ENCODE data around the gene SRRM5.

Gene SRRM5

GRCh38 chr19:43591904-43592772 is 19.8 kb upstream of the SRRM5 start:
- DNase-seq (ENCODE audit: low read depth) = no peak
- TF ChIP-seq CTCF (IDR thresholded peaks at IDR 0.05; ENCODE audit: low read length, missing control alignments) = no peak
- H3K4me3 ChIP-seq (replicated peaks; ENCODE audit: low read depth, low read length) = no peak overlapping the region

- no peak for DNase-seq (ENCODE audit: low read depth)
- no peak overlapping the region for H3K4me3 ChIP-seq (replicated peaks; ENCODE audit: low read depth, low read length)
- no peak for TF ChIP-seq CTCF (IDR thresholded peaks at IDR 0.05; ENCODE audit: low read length, missing control alignments)
Observed at GRCh38 chr19:43592800-43593350, 19.0 kb upstream of the SRRM5 start.

GRCh38 chr19:43594081-43594697 is 17.7 kb upstream of the SRRM5 start:
- TF ChIP-seq CTCF (IDR thresholded peaks at IDR 0.05; ENCODE audit: low read length, missing control alignments) = no peak
- peak overlapping the region; percentile 84 for H3K4me3 ChIP-seq (replicated peaks; ENCODE audit: low read depth, low read length)
- DNase-seq (ENCODE audit: low read depth) = no peak

GRCh38 chr19:43594710-43595604 is 16.9 kb upstream of the SRRM5 start:
- peak overlapping the region; percentile 84 for H3K4me3 ChIP-seq (replicated peaks; ENCODE audit: low read depth, low read length)
- peak; percentile 76 for DNase-seq (ENCODE audit: low read depth)
- peak; percentile 86 for TF ChIP-seq CTCF (IDR thresholded peaks at IDR 0.05; ENCODE audit: low read length, missing control alignments)

- TF ChIP-seq CTCF (IDR thresholded peaks at IDR 0.05; ENCODE audit: low read length, missing control alignments) = no peak
- peak overlapping the region; percentile 84 for H3K4me3 ChIP-seq (replicated peaks; ENCODE audit: low read depth, low read length)
- DNase-seq (ENCODE audit: low read depth) = no peak
Observed at GRCh38 chr19:43595605-43595998, 16.3 kb upstream of the SRRM5 start.

- H3K4me3 ChIP-seq (replicated peaks; ENCODE audit: low read depth, low read length) = peak within 1 kb of the TSS; percentile 94
- no peak for TF ChIP-seq CTCF (IDR thresholded peaks at IDR 0.05; ENCODE audit: low read length, missing control alignments)
- peak; percentile 100 for DNase-seq (ENCODE audit: low read depth)
Observed at GRCh38 chr19:43595999-43596841, 15.7 kb upstream of the SRRM5 start, which contains the start of the genes IRGQ and ZNF576. Gene IRGQ, minus strand, starts transcription at chr19:43596134. Its CDS starts 796 bp downstream, at chr19:43595338. Gene ZNF576, plus strand, starts transcription at chr19:43596595. Its CDS starts 514 bp downstream, at chr19:43597109.

Measured in fibroblast of pulmonary artery (primary cell).